GM21528 (cell line): Measurements from ENCODE around the gene PDZD2.

Source experiments
- ATAC-seq: cut with Tn5 transposase; IDR thresholded peaks from one replicate; pipeline ENCODE4 v1.9.1; 2021; ENCODE audit warnings: mild to moderate bottlenecking, moderate library complexity; ENCODE audit not compliant: unreplicated experiment, low FRiP score

PDZD2 gene

DNA sequence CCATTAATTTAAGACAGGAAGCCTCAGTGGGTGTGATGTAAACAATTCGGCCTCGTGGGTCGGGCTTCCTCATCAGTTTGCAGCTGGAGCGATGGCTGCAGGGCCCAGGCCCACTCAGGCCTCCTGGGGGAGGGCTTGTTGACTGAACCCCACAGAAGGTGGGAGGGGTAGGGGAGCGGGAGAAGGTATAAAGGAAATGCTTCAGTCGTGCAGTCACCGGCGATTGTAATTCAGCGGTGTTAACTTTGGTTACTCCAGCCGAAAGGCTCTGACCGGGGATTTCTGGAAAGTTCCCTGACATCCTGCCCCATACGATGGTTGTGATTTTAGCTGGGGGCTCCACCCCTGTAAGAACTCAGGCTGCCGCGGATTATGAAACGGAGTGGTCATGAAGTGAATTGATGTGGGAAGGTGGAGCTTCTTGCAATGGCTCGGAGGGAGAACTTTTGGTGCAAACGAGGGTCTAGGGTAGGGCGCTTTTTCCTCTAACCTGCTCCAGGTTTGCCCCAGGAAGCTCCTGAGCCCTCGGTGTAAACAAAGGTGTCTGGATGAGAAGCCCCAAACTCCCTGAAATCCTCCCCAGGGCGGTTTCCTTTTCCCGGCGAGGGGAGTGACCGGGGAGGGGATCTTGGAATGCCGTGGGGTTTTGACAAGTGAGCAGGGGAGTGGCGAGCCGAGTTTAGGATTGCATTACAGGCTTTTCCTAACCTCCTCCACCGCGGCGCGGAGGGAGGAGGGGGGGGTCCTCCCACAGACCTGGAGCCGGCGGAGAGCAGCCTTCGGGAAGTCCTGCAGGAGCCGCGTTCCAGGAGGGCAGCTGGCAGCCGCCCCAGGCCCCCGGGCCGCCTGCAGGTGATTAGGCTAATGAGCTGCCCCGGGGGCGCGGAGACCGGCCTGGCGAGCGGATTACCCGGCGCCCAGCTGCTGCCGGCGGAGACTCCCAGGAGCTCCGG lies 215.5 kb downstream of the PDZD2 start:
- ATAC-seq: no peak

DNA sequence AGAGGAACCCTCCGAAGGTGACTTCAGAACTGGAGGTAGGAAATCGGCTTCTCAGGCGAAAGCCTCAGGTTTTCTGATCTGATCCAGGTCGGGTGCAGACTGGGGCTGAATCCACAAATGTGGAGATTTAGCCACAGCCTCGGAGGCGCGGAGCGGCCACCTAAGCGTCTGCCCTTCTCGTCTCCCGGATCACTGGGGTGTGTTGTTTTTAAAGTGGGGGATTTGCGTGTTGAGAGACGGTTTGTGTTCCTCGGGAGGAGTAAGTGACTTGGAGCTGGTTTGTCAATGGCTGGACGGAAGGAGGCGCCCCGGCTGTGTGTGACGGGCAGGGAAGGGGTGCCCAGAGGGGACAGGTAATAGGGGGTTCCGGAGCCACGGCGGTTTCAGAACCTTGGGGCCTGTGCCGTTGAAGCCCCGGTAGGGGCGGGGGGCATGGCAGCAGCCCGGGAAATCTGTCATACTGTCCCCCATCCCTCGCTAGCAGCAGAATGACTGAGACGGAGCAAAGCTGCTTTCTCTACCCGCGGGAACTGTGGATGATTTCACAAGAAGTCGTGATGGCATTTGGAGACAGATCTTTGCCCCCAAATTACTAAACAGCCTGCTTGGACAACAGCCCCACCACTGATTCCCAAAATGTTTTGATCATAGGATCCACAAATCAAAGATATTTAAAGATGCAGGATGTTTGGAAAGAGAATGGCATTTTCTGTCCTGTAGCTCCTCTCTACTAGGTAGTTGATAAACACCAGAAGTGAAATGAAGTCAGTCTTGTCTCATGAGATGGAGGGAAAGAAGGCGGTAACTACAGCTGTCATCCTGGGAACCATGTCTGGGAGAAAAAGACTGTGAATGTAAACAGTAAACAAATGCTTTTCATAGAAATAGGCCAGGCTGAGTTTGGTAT lies 216.5 kb downstream of the PDZD2 start:
- ATAC-seq: no peak

DNA sequence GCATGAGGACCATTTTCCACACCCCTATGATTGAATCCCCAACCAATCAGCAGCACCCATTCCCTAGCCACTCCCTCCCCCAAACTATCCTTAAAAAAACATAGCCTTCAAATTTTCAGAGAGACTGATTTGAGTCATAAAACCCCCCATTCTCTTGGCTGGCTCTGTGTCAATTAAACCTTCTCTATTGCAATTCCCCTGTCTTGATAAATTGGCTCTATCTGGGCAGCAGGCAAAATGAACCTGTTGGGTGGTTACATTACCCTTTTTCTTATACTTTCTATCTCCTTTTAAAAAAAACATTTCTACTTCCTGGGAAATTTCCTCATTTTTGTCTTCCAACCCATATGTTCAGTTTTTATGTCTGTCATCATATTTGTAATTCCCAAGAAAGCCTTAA lies 220.2 kb downstream of the PDZD2 start:
- no peak for ATAC-seq

DNA sequence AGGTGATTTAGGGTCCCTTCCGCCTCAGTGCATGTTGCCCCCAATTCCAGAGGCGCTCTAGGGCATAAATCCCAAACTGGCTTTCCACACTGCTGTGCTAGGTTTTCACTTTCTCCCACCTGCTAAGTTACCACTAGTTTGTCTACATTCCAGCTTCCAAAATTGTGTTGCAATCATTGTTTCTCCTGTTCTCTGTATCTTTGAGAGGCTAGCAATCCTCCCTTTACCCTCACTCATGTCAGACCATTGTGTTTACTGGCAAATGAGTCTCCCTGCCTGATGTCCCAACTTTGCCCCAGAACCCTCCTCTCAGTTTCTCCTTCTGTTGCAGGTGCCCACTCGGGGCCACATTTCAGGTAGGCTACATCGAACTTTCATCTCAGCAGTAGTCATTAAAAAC lies 221.3 kb downstream of the PDZD2 start:
- ATAC-seq: no peak

DNA sequence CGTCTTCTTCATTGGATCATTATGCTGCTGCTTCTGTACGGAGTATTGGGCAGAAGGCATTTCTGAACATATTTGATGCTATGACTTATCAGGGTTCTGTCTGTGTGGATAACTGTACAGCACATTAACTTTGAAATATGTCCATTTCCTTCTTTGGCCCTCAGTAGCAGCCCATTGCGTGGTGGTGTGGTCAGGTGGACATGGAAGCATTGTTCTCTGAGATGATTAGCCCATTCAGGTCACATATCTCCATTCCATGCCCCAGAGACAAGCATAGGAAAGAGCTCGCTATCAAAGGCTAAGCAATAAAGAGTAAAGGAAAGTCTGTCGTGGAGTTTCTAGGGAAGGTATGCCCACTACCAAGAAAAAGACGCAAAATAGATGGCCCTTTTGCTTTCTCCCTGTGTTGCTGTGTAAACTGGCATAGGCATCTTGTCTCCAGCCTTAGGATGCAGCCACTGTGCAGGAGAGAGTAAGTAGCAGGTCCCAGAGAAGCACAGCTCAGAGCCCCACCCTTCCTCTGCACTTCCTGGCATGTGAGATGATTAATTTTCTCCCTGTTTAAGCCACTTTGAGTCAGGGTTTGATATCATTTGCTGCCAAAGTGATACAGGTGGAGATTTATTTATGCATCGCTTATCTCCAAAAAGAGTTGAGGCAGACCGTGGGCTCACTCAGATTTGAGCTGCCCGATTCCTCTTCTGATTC lies 221.9 kb downstream of the PDZD2 start:
- no peak for ATAC-seq

DNA sequence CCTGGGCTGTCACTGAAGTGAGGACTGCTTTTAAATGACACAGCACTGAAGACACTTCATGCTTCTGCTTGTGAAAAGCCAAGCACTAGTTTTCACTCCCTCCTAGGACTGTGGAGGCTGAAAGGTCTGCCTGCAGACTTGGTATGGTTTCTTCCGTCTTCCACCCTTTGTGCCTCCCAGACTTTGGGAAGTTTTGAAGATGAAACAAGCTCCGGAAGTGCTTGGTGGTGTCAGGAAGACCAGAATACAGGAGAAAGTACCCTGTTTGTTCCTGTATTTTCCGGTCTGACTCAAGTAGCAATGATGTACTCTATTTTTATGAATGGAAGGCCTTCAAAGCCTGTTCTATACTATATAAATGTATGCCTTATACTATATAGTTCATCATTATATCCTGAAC lies 222.7 kb downstream of the PDZD2 start:
- no peak for ATAC-seq

DNA sequence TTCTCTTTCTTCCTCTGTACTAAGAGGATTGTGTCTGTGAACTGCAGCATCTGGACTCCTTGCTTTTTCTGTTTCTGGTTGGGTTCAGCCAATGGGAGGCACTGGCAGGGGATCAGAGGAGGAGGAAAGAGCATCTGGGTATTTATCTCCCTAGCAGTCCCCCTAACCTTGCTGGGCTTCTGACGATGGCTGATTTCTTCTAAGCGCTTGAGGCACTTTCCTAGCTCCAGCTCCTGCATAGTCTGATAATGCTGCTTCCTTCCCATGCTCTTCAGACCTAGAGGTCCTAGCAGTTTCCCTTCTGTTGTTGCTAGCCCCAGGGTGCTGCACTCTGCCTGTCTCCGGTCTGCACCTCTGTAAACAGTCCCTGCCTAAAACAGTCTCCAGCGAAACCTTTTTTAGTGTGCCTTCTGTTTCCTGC lies 225.1 kb downstream of the PDZD2 start:
- no peak for ATAC-seq

DNA sequence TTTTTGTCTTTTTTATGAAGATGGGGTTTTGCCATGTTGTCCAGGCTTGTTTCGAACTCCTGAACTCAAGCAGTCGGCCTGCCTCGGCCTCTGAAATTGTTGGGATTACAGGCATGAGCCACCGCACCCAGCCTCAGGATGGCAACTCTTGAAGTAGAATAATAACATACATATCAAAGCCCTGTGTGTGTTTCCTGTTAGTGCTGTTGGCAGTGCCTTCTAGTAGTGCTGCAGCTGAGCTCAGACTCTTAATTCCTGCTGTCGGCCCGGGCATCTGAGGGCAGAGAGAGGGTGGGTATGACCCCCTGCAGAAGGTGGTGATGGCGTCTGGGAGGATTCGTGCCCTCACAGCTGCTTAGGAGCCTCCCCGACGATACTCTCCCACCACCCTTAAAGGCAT lies 227.2 kb downstream of the PDZD2 start:
- no peak for ATAC-seq

DNA sequence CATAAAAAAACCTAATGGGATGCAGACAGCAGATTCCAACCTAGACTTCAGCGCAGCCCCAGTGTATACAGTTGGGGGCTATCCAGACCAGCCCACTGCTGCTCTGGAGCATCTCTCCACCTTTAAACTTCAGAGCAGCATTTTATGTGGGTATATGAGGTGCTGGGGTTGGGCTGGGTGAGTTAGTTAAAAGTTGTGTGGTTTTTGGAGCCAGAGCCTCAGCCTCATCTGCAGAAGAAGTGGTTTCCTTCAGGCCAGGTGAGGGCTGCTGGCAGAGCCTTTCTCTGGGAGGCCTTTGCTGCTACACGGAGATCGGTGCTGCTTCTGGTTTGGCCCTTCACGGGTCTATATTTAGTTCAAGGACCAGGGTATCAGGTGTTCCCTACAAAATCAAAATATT lies 228.3 kb downstream of the PDZD2 start:
- ATAC-seq: no peak

DNA sequence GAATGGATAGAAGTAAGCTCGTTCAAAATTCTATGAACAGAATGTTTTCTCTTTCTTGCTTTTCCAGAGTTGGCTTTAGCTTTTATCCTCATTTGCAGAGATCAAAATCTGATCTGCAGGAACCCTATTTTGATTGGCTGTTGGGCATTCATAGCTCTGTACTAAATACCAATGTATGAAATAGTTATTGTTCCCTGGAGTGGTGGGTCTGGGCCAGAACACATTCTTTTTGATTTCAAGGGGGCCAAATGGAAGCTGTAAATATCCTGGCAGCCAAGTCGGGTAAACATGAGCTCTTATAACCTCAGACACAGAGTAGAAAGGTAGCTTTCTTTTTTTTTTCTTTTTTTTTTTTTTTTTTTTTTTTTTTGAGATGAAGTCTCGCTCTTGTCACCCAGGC lies 241.5 kb downstream of the PDZD2 start:
- ATAC-seq: no peak

DNA sequence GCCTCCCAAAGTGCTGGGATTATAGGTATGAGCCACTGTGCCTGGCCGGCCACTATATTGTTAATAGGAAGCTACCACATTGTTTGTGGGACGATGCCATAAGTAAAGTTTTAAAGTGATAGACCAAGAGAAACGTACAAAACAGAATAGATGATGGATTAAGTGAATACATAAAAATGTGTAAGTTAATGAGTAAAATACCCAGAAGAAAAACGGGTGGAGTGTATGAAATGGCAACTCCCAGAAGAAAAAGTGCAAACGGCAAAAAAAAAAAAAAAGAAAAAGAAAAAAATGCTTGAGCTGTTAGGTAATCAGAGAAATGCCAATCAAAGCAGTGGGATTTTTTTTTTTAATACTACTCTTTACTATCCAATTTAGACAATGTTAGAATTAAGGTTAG lies 246.0 kb downstream of the PDZD2 start:
- no peak for ATAC-seq

DNA sequence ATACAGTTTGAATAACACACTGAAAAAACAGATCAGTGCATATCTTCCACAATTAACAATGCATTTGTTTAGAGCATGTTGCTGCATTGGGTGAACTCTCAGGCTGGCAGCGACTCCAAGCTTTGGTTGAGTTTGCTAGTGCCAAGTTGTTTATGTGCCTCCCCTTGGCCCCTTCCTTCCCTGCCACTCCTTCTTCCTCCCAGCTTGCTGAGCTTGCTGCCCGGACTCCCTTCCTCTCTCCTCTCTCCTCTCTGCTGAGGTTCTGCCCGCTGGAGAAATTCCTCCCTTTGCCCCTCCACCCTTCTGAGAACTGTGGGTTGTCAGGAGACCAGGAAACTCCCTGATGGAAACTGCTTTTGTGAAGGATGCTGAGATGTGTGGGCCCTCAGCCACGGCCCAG lies 247.3 kb downstream of the PDZD2 start:
- ATAC-seq: no peak

DNA sequence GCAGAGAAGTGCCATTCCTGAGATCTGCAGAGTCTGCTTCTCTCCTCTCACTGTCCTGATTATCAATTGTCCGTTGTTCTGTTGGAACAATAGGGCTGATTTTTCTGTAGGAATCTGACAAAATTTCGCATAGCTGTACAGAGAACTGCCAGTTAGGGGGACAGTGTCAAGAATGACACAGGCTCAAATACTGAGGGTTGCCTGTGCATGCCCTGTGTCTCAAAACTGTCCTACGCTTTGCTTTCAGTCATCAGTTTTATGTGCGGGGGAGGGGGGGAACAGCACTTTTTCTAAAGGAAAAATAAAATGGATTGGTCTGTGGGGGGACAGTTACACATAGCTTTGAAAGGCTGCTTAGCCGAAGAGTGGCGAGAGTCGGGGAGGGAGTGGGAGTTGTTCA lies 248.6 kb downstream of the PDZD2 start:
- no peak for ATAC-seq

DNA sequence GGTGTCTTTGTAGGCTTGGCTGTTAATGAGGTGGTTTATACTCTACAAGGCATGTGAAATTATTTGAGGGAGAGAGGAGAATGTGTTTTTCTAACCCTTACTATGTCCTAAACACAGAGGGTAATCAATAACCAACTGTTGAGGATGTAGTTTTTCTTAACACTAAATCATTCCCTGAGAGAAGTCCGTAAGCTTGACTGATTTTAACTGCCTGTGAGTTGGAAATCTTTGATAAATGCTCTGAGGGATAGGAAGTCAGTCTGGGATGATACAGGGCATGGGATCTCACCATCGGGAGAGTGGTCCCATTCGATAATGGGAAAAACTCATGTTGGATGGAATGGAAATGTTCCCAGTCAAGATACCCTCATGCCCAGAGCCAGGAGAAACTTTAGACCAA lies 249.6 kb downstream of the PDZD2 start:
- no peak for ATAC-seq

DNA sequence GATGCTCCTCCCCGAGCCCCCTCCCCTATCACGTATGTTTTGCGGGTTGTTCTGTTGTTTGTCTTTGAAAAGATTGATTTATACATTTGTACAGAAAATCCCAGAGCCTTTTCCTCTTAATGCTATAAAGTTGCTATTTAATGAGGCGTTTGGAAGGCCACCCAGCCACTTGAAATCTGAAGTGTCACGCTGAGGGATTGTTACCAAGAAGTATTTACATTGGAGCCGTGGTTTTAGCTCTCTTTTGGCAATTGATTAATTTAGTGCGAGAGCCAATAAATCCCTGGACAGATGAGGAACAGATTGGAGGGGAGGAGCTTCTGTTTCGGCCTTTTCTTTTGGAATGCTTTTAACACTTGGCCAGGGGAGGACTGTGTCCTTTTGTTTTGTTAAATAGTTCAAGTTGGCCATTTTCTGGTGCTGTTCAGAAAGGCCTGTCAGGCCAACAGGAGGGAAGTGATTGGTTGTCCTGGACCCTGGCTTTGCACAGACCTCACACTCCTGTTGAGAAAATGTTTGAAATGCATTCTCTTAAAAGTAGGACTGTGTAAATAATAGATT lies 250.2 kb downstream of the PDZD2 start:
- ATAC-seq: no peak

DNA sequence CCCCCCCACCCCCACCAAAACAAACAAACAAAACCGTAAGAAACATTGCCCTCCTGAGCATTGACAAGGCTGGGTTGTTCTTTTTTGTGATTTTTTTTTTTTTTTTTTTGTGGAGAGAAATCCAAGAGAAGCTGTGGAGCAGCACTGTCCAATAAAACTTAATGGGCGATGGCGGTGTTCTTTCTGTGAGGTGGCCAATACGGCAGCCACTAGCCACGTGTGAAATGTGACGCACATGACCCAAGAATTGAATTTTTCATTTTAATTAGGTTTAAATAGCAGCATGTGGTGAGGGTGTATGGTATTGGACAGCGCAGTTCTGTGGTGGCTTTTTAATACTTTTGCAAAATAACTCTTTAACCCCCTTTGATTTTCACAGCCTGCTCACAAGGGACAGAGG lies 251.1 kb downstream of the PDZD2 start:
- ATAC-seq: no peak

DNA sequence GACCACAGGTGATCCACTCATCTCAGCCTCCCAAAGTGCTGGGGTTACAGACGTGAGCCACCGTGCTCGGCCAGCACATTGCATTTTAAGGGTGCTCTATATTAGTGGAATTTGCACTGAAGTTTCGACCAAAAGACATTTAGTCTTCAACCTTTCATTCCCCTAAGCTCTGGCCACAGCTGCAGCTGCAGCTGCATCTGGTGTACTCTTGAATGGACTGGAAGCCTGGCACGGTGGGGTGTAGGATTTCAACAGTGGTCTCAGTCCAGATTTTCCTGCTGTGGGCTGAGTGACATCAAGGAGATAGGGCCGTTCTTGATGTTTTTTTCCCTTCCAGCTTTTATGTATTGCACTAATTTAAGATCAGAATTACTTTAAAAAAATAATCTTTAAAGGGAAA lies 255.2 kb downstream of the PDZD2 start:
- no peak for ATAC-seq

DNA sequence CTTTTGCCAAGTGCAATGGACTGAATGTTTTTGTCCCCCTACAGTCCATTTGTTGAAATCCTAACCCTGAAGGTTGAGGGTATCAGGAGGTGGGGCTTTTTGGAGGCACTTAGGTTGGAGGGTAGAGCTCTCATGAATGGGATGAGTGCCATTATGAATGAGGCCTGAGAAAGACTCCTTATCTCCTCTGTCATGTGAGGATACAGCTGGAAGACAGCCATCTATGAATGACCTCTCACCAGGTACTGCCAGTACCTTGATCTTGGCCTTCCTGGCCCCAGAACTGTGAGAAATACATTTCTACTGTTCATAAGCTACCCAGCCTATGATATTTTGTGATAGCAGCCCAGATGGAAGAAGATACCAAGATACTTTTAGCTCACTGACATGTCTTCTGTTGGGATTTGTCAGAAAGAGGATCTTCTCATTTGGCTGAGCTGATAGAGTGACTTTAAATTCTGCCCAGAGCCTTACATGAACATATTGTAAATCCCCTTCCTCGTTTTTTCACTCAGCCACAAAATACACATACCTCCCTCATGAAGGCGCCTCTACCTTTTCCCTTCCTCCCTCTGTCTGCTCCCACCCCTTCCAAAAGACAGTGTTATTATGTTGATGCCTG lies 256.4 kb downstream of the PDZD2 start:
- ATAC-seq: no peak

DNA sequence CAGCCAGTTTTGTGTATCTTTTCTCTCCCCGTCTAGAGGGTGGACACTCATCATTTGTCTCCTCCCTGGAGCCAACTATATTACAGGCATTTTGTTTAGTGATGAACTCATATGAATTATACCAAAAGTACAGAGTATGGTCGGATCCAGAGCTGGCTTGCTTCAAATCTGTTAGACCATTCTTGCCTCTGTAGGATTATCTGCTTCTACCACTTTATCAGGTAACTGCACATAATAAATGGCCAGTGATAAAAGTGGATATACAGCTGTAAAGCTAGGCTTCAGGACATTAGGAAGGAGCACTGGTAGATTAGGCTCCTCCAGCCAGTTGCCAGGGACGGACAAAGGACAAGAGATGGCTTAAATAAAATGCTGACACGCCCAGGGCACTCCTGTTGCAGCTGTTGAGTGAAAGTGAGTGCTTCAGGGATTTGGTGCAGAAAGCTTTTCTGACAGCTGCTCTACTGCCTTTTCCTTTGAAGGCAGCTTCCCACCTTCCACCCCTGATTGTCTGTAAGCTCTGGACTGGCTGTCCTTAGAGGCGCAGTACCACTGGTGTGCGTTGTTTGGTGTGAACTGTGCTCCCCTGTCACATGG lies 259.2 kb downstream of the PDZD2 start:
- ATAC-seq: no peak
